ENCODE measurements around the gene RPP25.
"Not testable (repeated sequence)": the region's sequence is repeated elsewhere in the genome, so short reads cannot be mapped to it uniquely, and the experiment has no call there.

The RPP25 gene

DNA sequence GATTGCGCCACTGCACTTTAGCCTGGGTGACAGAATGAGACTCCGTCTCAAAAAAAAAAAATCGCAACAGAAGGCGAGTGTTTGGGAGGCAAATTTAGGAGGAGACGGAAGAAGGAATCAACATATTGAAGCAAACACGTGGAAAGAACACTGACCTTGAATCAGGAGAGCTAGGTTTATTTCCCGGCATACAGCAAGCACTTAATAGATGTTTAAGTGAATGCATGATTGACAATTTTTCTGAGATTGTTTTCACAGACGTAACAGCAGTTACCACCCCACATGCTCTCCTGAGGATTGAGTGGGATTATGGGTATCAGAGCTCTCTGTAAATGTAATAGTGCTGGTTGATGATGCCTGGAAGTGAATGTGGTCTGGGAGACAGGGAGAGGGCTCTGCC, 5.6 kb upstream of the RPP25 start:
- no peak for DNase-seq

GRCh38 chr15:74961616-74962015, 5.0 kb upstream of the RPP25 start:
- no peak for DNase-seq

DNA sequence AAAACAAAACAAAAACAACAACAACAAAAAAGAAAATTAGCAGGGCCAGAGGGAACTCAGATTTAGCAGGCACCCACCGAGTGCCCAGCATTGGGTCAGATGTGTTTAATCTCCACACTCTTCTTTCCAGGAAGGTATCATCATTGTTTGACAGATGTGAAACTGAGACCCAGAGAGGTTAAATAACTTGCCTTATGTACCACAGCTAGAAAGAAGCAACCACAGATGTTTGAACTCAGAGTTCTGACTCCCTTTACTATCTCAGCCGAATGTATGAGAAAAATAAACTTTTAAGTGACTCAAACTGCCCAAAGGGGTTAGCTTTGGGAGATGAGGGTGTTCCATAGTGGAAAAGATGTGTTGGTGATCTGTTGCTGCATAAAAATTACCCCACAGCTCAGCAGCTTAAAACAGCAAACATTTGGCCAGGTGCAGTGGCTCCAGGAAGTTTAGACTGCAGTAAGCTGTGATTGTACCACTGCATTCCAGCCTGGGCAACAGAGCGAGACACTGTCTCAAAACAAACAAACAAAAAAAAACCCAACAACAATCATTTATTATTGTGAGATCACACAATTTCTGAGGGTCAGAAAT, 4.5 kb upstream of the RPP25 start:
- no peak for DNase-seq

GRCh38 chr15:74960286-74960685, 3.7 kb upstream of the RPP25 start:
- DNase-seq = no peak

DNA sequence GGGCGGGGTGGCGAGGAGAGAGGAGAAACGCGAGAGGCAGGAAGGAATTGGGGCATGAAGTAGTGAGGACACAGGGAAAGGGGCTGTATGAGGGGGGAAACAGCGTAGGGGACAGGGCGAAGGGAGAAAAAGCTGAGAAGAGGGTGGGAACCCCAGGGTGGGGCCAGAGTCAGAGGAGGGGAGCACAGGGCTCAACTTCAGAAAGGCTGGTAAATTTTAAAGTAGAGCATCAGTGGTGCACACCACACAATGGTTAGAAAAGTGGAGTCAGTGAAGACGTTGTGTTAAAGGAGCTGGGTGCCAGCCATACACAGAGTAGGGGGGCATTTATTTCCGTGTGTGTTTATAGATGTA, 3.0 kb upstream of the RPP25 start:
- no peak for DNase-seq

DNA sequence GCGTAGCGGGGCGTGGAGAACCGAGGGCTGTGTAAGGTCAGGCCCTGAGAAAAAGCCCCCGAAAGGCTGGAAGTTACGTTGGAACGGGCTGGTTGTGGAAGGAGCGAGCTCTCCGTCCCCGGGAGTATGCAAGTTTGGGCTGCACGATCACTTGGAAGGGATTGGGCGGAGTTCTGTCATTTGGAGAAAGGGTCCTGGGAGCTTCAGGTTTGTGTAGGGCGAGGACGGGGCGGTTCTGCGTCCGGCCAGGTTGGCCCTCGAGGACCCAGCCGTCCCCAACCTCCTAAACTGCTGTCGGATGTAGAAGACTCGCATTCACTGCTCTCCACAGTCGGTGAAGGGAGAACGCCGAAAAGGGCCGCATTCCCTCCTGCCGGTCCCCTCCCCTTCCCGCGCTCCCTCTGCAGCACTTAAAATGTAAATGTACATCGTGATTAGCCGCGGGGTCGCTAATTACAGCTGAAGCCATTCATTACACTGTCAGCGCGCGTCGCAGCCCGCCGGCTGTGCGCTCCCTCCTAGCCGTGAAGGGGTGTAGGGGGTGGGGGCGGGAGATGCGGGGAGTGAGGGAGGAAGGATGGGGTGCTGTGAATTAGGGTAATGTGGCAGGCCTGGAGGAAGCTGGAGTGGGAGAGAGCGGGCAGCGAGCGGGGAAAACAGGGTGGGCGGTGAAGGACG, 2.5 kb upstream of the RPP25 start:
- DNase-seq = no peak

- peak; percentile 80 for DNase-seq
These were observed 1.8 kb upstream of the RPP25 start for GRCh38 chr15:74958320-74958907.

GRCh38 chr15:74957476-74958035, 984 bp upstream of the RPP25 start:
- peak; percentile 17 for DNase-seq

DNA sequence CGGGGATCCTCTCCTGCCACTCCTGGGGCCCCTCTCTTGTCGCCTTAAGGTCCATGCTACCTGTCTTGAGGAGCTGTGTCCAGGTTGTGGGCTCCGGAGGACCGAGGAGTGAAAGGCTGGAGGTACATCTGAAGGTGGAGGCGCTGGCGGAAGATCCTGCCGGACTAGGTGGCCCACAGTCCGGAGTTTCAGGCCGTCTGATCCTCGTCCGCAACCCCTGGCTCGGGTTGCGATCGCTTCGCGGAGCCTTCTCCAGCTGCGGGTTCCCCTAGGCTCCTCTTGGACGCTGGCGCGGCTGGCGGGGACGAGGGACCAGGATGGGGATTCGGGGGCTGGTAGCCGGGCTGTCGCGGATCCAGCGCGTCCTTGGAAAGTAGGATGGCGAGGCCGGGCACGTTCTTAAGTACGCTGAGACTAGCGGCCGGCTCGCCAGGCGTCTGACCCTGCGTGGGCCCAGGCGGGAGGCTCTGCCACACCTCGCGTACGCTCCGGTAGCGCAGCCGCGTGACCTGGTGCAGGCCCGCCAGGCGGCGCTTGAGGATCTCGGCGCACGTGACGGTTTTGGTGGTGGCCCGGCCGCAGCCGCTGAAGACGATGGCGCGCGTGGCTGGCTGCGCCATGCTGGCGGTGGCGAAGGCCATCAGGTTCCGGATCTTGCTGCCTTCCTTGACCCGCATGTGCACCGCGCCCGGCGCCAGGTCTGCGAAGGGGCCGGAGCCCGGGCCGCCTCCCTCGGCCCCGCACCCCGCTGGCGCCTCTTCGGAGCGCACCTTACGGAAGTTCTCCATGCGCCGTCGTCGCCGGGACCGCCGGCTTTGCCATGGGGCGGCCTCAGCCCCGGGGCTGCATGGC, 550 bp downstream of the RPP25 start:
- DNase-seq = no peak

DNA sequence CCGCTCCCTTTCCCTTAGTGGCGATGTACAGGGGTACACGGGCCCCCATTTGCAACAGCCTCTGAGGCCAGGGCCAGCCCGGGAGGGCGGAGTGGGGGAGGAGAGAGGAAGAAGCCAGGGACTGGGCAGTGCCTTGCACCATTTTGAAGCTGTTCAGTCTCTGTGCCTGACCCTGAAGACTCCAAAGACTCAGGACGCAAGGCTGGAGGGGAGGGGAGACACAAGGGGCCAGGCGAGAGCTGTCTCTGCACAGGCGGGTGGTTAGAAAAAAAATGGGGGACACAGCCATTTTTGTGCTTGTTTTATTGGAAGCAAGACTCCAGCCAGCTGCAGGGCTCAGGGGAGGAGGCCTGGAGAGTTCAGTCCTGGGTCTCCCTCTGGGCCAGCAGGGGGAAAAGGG, 1.6 kb downstream of the RPP25 start:
- no peak for DNase-seq

DNA sequence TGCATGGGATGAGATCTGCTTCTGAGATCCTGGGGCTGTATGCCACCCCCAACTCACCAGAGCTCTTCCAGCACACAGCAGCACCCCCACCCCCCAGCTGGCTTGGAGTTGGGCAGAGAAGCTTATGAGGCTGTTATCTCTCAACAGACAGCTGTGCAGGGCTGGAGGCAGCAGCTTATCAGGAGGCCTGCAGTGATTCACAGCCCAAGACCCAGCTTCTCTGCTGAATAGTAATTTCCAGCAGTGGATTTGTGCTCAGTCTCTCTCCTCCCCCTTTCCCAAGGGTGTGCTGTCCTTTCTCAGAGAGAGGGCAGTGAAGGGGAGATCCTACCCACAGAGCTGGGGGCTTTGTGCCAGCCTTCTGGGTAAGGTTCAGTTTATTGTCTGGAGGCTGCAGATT, 2.1 kb downstream of the RPP25 start:
- no peak for DNase-seq

DNA sequence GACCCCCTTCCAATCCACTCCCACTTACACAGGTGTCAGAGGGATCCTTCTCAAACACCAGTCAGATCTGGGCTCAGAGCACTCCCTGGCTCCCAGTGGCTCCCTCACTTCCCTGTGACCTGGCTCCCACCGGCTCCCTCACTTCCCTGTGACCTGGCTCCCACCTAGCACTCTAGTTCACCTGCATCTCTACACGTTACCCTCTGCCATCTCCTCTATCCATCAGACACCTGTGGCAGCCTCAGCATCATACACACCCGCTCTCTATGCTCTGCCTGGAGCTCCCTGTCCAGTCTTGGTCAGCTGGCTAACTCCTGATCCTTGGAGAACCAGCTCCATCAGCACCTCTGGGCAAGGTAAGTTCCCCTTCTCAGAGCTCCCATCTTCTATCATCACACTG, 5.6 kb downstream of the RPP25 start:
- DNase-seq = no peak

DNA sequence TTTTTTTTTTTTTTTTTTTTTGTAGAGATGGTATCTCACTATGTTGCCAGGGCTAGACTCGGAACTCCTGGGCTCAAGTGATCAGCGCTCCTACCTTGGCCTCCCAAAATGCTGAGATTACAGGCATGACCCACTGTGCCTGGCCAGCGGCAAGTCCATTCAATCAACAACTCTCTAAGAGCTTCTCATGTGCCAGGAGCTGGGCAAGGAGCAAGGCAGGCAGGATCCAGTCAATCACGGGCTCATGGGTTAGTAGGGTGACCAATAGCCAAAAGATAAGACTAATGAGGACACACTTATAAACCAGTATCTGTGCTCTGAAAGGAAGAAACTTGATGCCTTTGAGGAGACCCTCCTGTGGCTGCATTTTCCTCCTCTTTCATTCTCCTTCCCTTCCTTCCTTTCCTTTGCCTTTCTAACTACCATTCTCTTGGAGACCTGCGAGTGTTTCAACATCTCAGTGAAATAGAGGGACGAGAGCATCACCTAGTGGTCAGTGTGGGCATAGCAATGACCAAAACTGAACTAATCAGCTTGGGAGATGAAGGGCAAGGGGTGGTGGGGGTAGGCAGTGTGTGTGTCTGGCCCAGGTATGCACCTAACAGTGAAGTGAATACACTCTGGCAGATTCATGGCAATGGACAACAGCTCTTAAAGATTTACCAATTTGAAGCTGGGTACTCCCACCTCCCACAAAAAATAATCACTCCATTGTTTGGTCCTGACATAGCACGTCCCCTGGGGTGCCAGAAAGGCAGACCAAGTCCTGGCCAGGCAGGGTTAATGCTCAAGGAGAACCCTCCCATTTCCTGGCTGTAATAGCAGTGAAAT, 6.3 kb downstream of the RPP25 start:
- peak; percentile 75 for DNase-seq

DNA sequence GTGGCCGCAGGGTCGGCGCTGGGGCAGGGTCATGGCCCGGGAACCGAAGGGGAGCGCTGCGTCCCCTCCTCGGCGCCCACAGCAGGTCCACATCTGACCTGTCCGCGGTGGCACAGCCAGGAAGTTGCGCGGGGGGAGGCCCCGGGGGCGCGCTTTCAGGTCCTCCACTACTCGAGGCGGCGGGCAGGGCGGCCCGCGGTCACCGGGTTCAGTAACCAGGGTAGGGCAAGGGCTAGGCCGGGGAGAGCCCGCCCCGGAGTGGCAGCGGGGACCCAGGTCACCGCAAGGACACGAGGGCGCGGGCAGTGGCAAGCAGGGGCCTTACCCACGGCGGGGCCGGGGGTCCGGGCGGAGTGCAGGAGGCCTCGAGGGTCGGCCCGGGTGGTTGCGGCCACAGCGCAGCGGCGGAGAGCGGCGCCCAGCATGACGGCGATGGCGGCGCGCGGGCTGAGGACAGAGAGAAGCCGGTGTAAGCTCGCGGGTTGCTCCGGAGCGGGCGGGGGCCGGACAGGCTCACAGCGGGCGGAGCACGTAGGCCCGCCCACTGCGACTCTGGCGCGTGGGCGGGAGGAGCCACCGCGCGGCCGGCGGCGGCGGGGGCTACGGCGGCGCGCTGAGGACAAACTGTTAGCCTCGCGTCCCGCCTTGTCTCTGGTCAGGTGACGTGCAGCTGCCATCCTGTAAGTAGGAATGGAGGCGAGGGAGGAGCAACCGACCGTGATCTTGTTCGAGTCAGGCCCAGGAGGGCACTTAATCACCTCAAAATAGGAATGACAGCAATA, 18.8 kb downstream of the RPP25 start, which contains the start of gene COX5A:
Gene COX5A, minus strand, starts transcription at position 484 of the 782 bp plus-strand sequence. Its CDS starts 59 bp downstream, at position 425.
- DNase-seq = peak; percentile 94

- DNase-seq = peak; percentile 16
These were observed 19.3 kb downstream of the RPP25 start for GRCh38 chr15:74937272-74937589.

DNA sequence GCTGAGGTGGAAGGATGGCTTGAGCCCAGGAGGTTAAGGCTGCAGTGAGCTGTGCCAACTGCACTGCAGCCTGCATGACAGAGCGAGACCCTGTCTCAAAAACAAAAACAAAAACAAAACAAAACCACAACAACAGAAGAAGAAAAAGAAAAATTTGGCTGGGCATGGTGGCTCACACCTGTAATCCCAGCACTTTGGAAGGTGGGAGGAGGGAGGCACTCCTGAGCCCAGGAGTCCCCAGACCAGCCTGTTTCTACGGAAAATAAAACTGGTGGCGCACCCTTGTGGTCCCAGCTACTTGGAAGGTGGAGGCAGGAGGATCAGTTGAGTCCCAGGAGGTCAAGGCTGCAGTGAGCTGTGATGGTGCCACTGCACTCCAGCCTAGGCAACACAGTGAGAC, 21.4 kb downstream of the RPP25 start:
- DNase-seq = not testable (repeated sequence)

GRCh38 chr15:74933573-74933972, 23.0 kb downstream of the RPP25 start:
- DNase-seq = no peak

GRCh38 chr15:74928771-74929198, 27.8 kb downstream of the RPP25 start:
- no peak for DNase-seq

DNA sequence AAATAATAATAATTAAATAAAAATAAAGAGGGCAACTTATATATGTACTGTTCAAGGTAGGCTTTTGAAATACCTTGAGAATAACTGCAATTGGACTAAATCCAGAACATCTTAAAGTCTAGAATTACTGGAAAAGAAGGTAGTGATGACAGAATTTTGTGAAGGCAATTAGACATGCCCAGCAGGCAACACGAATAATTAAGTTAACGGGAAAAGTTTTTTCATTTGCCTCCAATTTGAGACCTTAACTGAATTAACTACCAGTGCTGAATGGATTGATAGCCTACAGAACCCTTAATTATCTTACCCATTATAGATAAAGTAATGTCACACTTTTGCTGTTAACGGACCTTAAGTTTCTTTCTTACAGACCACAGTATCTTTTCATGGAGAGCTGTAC, 32.0 kb downstream of the RPP25 start:
- DNase-seq = no peak

DNA sequence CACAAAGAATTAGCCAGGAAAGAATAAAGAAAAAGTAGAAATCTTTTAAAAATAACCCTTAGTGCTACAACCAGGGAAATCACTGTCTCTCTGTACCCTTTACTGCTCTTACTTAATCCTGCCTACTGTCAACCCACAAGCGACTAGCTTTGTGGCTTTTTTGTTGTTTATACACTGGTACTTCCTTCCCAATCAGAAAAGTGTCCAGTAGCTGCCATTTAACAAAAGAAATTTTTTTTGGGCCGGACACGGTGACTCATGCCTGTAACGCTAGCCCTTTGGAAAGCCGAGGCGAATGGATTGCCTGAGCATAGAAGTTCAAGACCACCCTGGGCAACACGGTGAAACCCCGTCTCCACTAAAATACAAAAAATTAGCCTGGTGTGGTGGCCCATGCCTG, 36.1 kb downstream of the RPP25 start:
- no peak for DNase-seq

DNA sequence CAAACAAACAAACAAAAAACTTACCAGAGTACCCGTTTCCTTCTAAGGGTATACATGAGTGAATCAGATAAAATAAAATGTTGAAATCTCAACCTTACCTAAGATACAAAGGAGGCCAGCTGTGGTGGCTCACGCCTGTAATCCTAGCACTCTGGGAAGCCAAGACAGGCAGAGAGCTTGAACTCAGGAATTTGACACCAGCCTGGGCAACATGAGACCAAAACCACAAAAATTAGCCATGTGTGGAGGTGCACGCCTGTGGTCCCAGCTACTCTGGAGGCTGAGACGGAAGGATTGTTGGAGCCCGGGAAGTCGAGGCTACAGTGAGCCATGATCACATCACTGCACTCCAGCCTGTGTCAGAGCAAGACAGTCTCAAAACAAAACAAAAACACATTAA, 38.9 kb downstream of the RPP25 start:
- peak; percentile 13 for DNase-seq

- DNase-seq = not testable (repeated sequence)
These were observed 42.8 kb downstream of the RPP25 start for GRCh38 chr15:74913799-74914198.

Data from NCI-H2171 treated with DMSO at 0.1 percent for 48 hours (cell line).